ENCODE data around the gene BCL11B. TPM values are rescaled to one million over a fixed set of nuclear protein-coding genes. Genes with fewer than 3 reads are reported as not detected.

Gene BCL11B
- total RNA-seq, 1 experiment from 2014 or later = 0.05 TPM

GRCh38 chr14:99273766-99274345 is 1.9 kb upstream of the BCL11B start:
- no TSS peak for BruUV-seq (replicated peaks)
- ChIA-PET POLR2A (no interaction called here), CTCF (no interaction called here)
- no peaks in the 10 kb centered on the region for H3K9me3 Mint-ChIP-seq (ENCODE audit: unreplicated experiment)
- peaks cover 33% of the 10 kb centered on the region for H3K27me3 Mint-ChIP-seq (ENCODE audit: insufficient read depth, unreplicated experiment)
- H3K36me3 ChIP-seq (ENCODE audit: control insufficient read depth, insufficient read depth, low read length) = no peaks in the 10 kb centered on the region
- peaks cover 20% of the 10 kb centered on the region for H3K4me1 ChIP-seq
- peaks cover 5% of the 10 kb centered on the region for H3K27me3 ChIP-seq (replicated peaks; ENCODE audit: control insufficient read depth, insufficient read depth, low read length)
- H3K27ac Mint-ChIP-seq (ENCODE audit: unreplicated experiment) = no peak overlapping the region
- H3K36me3 Mint-ChIP-seq (ENCODE audit: insufficient read depth, unreplicated experiment) = no peaks in the 10 kb centered on the region
- H3K9me3 ChIP-seq = no peaks in the 10 kb centered on the region
- peaks cover 5% of the 10 kb centered on the region for H3K4me1 Mint-ChIP-seq (ENCODE audit: low read depth, unreplicated experiment)
- DNase-seq = peak in 1 of 2 experiments; percentile 48
- peak overlapping the region; percentile 52 for H3K4me3 ChIP-seq (ENCODE audit: low read depth, low read length)
- intact Hi-C loops (cut with micrococcal nuclease; ENCODE audit: unreplicated experiment) = no loop called here
- TF ChIP-seq CTCF (IDR thresholded peaks at IDR 0.05; ENCODE audit: insufficient read depth in 1 of 2, low read depth in 1 of 2, low read length in 1 of 2, severe bottlenecking in 1 of 2, unreplicated experiment in 1 of 2) = no peak
- H3K4me3 Mint-ChIP-seq (ENCODE audit: unreplicated experiment) = peak overlapping the region; percentile 74

GRCh38 chr14:99272899-99273765 is 1.1 kb upstream of the BCL11B start:
- intact Hi-C loops (cut with micrococcal nuclease; ENCODE audit: unreplicated experiment) = loop anchor here (1.0 kb wide), 1 partner anchor 142 kb away; no protein-coding TSS in a partner anchor
- H3K27ac Mint-ChIP-seq (ENCODE audit: unreplicated experiment) = no peak overlapping the region

GRCh38 chr14:99272632-99272898 is 568 bp upstream of the BCL11B start:
- no peaks in the 10 kb centered on the region for H3K9me3 ChIP-seq
- no peak for DNase-seq
- no peak for TF ChIP-seq CTCF (IDR thresholded peaks at IDR 0.05; ENCODE audit: insufficient read depth in 1 of 2, low read depth in 1 of 2, low read length in 1 of 2, severe bottlenecking in 1 of 2, unreplicated experiment in 1 of 2)
- H3K27me3 ChIP-seq (replicated peaks; ENCODE audit: control insufficient read depth, insufficient read depth, low read length) = peaks cover 5% of the 10 kb centered on the region
- H3K36me3 ChIP-seq (ENCODE audit: control insufficient read depth, insufficient read depth, low read length) = no peaks in the 10 kb centered on the region
- CTCF ChIA-PET = no interaction called here
- Mint-ChIP-seq H3K36me3 (ENCODE audit: insufficient read depth, unreplicated experiment) (no peaks in the 10 kb centered on the region), H3K9me3 (ENCODE audit: unreplicated experiment) (no peaks in the 10 kb centered on the region), H3K4me3 (ENCODE audit: unreplicated experiment) (peak overlapping the region; percentile 69), H3K27ac (ENCODE audit: unreplicated experiment) (no peak overlapping the region), H3K27me3 (ENCODE audit: insufficient read depth, unreplicated experiment) (peaks cover 41% of the 10 kb centered on the region), H3K4me1 (ENCODE audit: low read depth, unreplicated experiment) (peaks cover 5% of the 10 kb centered on the region)
- intact Hi-C loops (cut with micrococcal nuclease; ENCODE audit: unreplicated experiment) = loop anchor here (1.0 kb wide), 1 partner anchor 143 kb away; no protein-coding TSS in a partner anchor
- H3K4me1 ChIP-seq = peaks cover 20% of the 10 kb centered on the region
- POLR2A ChIA-PET = no interaction called here
- BruUV-seq (replicated peaks) = no TSS peak
- H3K4me3 ChIP-seq (ENCODE audit: low read depth, low read length) = peak overlapping the region; percentile 34

More at GRCh38 chr14:99272899-99273765, 1.1 kb upstream of the BCL11B start:
- peaks cover 5% of the 10 kb centered on the region for H3K4me1 Mint-ChIP-seq (ENCODE audit: low read depth, unreplicated experiment)
- Histone ChIP-seq H3K4me1 (peaks cover 20% of the 10 kb centered on the region), H3K36me3 (ENCODE audit: control insufficient read depth, insufficient read depth, low read length) (no peaks in the 10 kb centered on the region), H3K27me3 (replicated peaks; ENCODE audit: control insufficient read depth, insufficient read depth, low read length) (peaks cover 5% of the 10 kb centered on the region), H3K4me3 (ENCODE audit: low read depth, low read length) (peak overlapping the region; percentile 52), H3K9me3 (no peaks in the 10 kb centered on the region)
- TF ChIP-seq CTCF (IDR thresholded peaks at IDR 0.05; ENCODE audit: insufficient read depth in 1 of 2, low read depth in 1 of 2, low read length in 1 of 2, severe bottlenecking in 1 of 2, unreplicated experiment in 1 of 2) = no peak
- no peaks in the 10 kb centered on the region for H3K9me3 Mint-ChIP-seq (ENCODE audit: unreplicated experiment)
- no peaks in the 10 kb centered on the region for H3K36me3 Mint-ChIP-seq (ENCODE audit: insufficient read depth, unreplicated experiment)
- peak overlapping the region; percentile 69 for H3K4me3 Mint-ChIP-seq (ENCODE audit: unreplicated experiment)
- peak; percentile 41 to 74 for DNase-seq
- CTCF ChIA-PET = no interaction called here
- H3K27me3 Mint-ChIP-seq (ENCODE audit: insufficient read depth, unreplicated experiment) = peaks cover 38% of the 10 kb centered on the region
- POLR2A ChIA-PET = no interaction called here
- no TSS peak for BruUV-seq (replicated peaks)
